ENCODE data around the gene MYRFL. TPM values are rescaled to one million over a fixed set of nuclear protein-coding genes. Genes with fewer than 3 reads are reported as not detected.
"Not testable (repeated sequence)": the region's sequence is repeated elsewhere in the genome, so short reads cannot be mapped to it uniquely, and the experiment has no call there.

MYRFL gene
- total RNA-seq, 2 experiments from 2014 or later = not detected

- H3K27me3 Mint-ChIP-seq = no peaks in the 10 kb centered on the region
- H3K9me3 Mint-ChIP-seq = no peaks in the 10 kb centered on the region
- H3K4me3 Mint-ChIP-seq = no peak overlapping the region
- no peak overlapping the region for H3K27ac Mint-ChIP-seq
- H3K4me1 Mint-ChIP-seq = no peaks in the 10 kb centered on the region
- no peaks in the 10 kb centered on the region for H3K36me3 Mint-ChIP-seq (ENCODE audit: low read depth)
- ChIA-PET POLR2A (no interaction called here), CTCF (no interaction called here)
- DNase-seq = no peak
Observed at GRCh38 chr12:69966839-69967238, 141.8 kb downstream of the MYRFL start.

- ChIA-PET CTCF (interaction anchor here (1.1 kb wide), 1 partner anchor 11 kb away, joined by 4 read pairs; no protein-coding TSS in a partner anchor), POLR2A (no interaction called here)
- H3K9me3 Mint-ChIP-seq = no peaks in the 10 kb centered on the region
- H3K4me1 Mint-ChIP-seq = no peaks in the 10 kb centered on the region
- H3K27ac Mint-ChIP-seq = no peak overlapping the region
- DNase-seq = no peak
- H3K36me3 Mint-ChIP-seq (ENCODE audit: low read depth) = no peaks in the 10 kb centered on the region
- H3K4me3 Mint-ChIP-seq = no peak overlapping the region
- H3K27me3 Mint-ChIP-seq = no peaks in the 10 kb centered on the region
Observed at GRCh38 chr12:69969011-69969410, 144.0 kb downstream of the MYRFL start.

- CTCF ChIA-PET = no interaction called here
- Mint-ChIP-seq H3K36me3 (ENCODE audit: low read depth) (no peaks in the 10 kb centered on the region), H3K27me3 (no peaks in the 10 kb centered on the region), H3K4me3 (no peak overlapping the region), H3K9me3 (no peaks in the 10 kb centered on the region), H3K4me1 (no peaks in the 10 kb centered on the region), H3K27ac (no peak overlapping the region)
- DNase-seq = no peak
- POLR2A ChIA-PET = no interaction called here
Observed at GRCh38 chr12:69972136-69972535, 147.1 kb downstream of the MYRFL start.

GRCh38 chr12:69978020-69978419 is 153.0 kb downstream of the MYRFL start:
- no peaks in the 10 kb centered on the region for H3K4me1 Mint-ChIP-seq
- H3K4me3 Mint-ChIP-seq = no peak overlapping the region
- H3K27me3 Mint-ChIP-seq = peaks cover 4% of the 10 kb centered on the region
- H3K27ac Mint-ChIP-seq = no peak overlapping the region
- DNase-seq = no peak
- H3K9me3 Mint-ChIP-seq = no peaks in the 10 kb centered on the region
- H3K36me3 Mint-ChIP-seq (ENCODE audit: low read depth) = no peaks in the 10 kb centered on the region
- CTCF ChIA-PET = no interaction called here
- POLR2A ChIA-PET = no interaction called here

- no peak for DNase-seq
- H3K27ac Mint-ChIP-seq = no peak overlapping the region
- ChIA-PET POLR2A (no interaction called here), CTCF (interaction anchor here (0.6 kb wide), 1 partner anchor 24 kb away, joined by 4 read pairs; no protein-coding TSS in a partner anchor)
- peaks cover 4% of the 10 kb centered on the region for H3K27me3 Mint-ChIP-seq
- no peaks in the 10 kb centered on the region for H3K4me1 Mint-ChIP-seq
- H3K9me3 Mint-ChIP-seq = no peaks in the 10 kb centered on the region
- H3K36me3 Mint-ChIP-seq (ENCODE audit: low read depth) = no peaks in the 10 kb centered on the region
- no peak overlapping the region for H3K4me3 Mint-ChIP-seq
Observed at GRCh38 chr12:69981881-69982475, 157.0 kb downstream of the MYRFL start.

- POLR2A ChIA-PET = no interaction called here
- H3K4me1 Mint-ChIP-seq = no peaks in the 10 kb centered on the region
- CTCF ChIA-PET = no interaction called here
Observed at GRCh38 chr12:69984241-69984640, 159.2 kb downstream of the MYRFL start.

GRCh38 chr12:69985656-69986055 is 160.6 kb downstream of the MYRFL start:
- no peaks in the 10 kb centered on the region for H3K4me1 Mint-ChIP-seq
- ChIA-PET POLR2A (no interaction called here), CTCF (interaction anchor here (0.5 to 1.0 kb wide), 2 partner anchors 215 to 436 kb away, joined by 3 to 4 read pairs; no protein-coding TSS in a partner anchor)
- H3K36me3 Mint-ChIP-seq (ENCODE audit: low read depth) = no peaks in the 10 kb centered on the region
- no peak overlapping the region for H3K27ac Mint-ChIP-seq
- peaks cover 1% of the 10 kb centered on the region for H3K27me3 Mint-ChIP-seq
- no peaks in the 10 kb centered on the region for H3K9me3 Mint-ChIP-seq
- peak; percentile 11 for DNase-seq
- H3K4me3 Mint-ChIP-seq = no peak overlapping the region

More at GRCh38 chr12:69984241-69984640, 159.2 kb downstream of the MYRFL start:
- Mint-ChIP-seq H3K36me3 (ENCODE audit: low read depth) (no peaks in the 10 kb centered on the region), H3K27me3 (peaks cover 4% of the 10 kb centered on the region), H3K27ac (no peak overlapping the region), H3K4me3 (no peak overlapping the region), H3K9me3 (no peaks in the 10 kb centered on the region)
- no peak for DNase-seq

- ChIA-PET POLR2A (no interaction called here), CTCF (no interaction called here)
- H3K36me3 Mint-ChIP-seq (ENCODE audit: low read depth) = no peaks in the 10 kb centered on the region
- no peak overlapping the region for H3K27ac Mint-ChIP-seq
- no peaks in the 10 kb centered on the region for H3K4me1 Mint-ChIP-seq
- H3K27me3 Mint-ChIP-seq = peaks cover 1% of the 10 kb centered on the region
- H3K9me3 Mint-ChIP-seq = no peaks in the 10 kb centered on the region
- H3K4me3 Mint-ChIP-seq = no peak overlapping the region
- DNase-seq = no peak
Observed at GRCh38 chr12:69986114-69986513, 161.1 kb downstream of the MYRFL start.

GRCh38 chr12:69987579-69988091 is 162.6 kb downstream of the MYRFL start:
- POLR2A ChIA-PET = interaction anchor here (0.6 kb wide), 1 partner anchor 1032 kb away, joined by 3 read pairs; no protein-coding TSS in a partner anchor
- Mint-ChIP-seq H3K4me1 (no peaks in the 10 kb centered on the region), H3K36me3 (ENCODE audit: low read depth) (no peaks in the 10 kb centered on the region), H3K9me3 (no peaks in the 10 kb centered on the region), H3K27ac (no peak overlapping the region), H3K4me3 (no peak overlapping the region), H3K27me3 (no peaks in the 10 kb centered on the region)
- CTCF ChIA-PET = no interaction called here
- no peak for DNase-seq

GRCh38 chr12:69988481-69989321 is 163.7 kb downstream of the MYRFL start:
- no peak for DNase-seq
- Mint-ChIP-seq H3K27me3 (no peaks in the 10 kb centered on the region), H3K36me3 (ENCODE audit: low read depth) (no peaks in the 10 kb centered on the region), H3K4me1 (no peaks in the 10 kb centered on the region), H3K9me3 (no peaks in the 10 kb centered on the region), H3K4me3 (no peak overlapping the region), H3K27ac (no peak overlapping the region)
- ChIA-PET CTCF (no interaction called here), POLR2A (no interaction called here)

GRCh38 chr12:69991690-69992288 is 166.8 kb downstream of the MYRFL start:
- H3K27me3 Mint-ChIP-seq = no peaks in the 10 kb centered on the region
- ChIA-PET POLR2A (no interaction called here), CTCF (interaction anchor here (0.5 kb wide), 1 partner anchor 599 kb away, joined by 3 read pairs; no protein-coding TSS in a partner anchor)
- DNase-seq = no peak
- H3K4me1 Mint-ChIP-seq = no peaks in the 10 kb centered on the region
- no peak overlapping the region for H3K27ac Mint-ChIP-seq
- no peak overlapping the region for H3K4me3 Mint-ChIP-seq
- no peaks in the 10 kb centered on the region for H3K36me3 Mint-ChIP-seq (ENCODE audit: low read depth)
- H3K9me3 Mint-ChIP-seq = no peaks in the 10 kb centered on the region

- no peaks in the 10 kb centered on the region for H3K36me3 Mint-ChIP-seq (ENCODE audit: low read depth)
- no peak overlapping the region for H3K4me3 Mint-ChIP-seq
- no peaks in the 10 kb centered on the region for H3K9me3 Mint-ChIP-seq
- POLR2A ChIA-PET = no interaction called here
- CTCF ChIA-PET = no interaction called here
- H3K4me1 Mint-ChIP-seq = no peaks in the 10 kb centered on the region
- DNase-seq = no peak
- H3K27ac Mint-ChIP-seq = no peak overlapping the region
- no peaks in the 10 kb centered on the region for H3K27me3 Mint-ChIP-seq
Observed at GRCh38 chr12:69993433-69993832, 168.4 kb downstream of the MYRFL start.

GRCh38 chr12:69994086-69994485 is 169.1 kb downstream of the MYRFL start:
- CTCF ChIA-PET; H3K27ac Mint-ChIP-seq; H3K4me3 Mint-ChIP-seq; H3K27me3 Mint-ChIP-seq; H3K9me3 Mint-ChIP-seq; DNase-seq; POLR2A ChIA-PET; H3K4me1 Mint-ChIP-seq; H3K36me3 Mint-ChIP-seq (ENCODE audit: low read depth): not testable (repeated sequence)

Measured in activated CD4-positive, alpha-beta T cell treated with anti-CD3 and anti-CD28 coated beads, Interleukin-2, amount 10 ng/mL, durations not matched to agents 7 days and 5 days (primary cell).